A673 (cell line): ENCODE results near the gene APOBEC4.

ENCODE experiments used
- EZH2 ChIP-seq: fragments of 200-600 bp; sonication (generic); IDR thresholded peaks from 2 replicates; pipeline ENCODE4 v1.6.1; 2017; ENCODE audit warnings: borderline replicate concordance, low read depth, mild to moderate bottlenecking, mixed read lengths, antibody characterized with exemption, low read length; ENCODE audit not compliant: poor library complexity, severe bottlenecking
- TF ChIP-seq, protein P1 (sequence below): fragments of 300-800, 200-600 bp; sonication (generic); conservative IDR thresholded peaks from 2 replicates; pipeline ENCODE4 v1.5.1; 2017; ENCODE audit warnings: low read depth, mild to moderate bottlenecking, antibody characterized with exemption, low read length, moderate library complexity, mixed read lengths

DNA sequence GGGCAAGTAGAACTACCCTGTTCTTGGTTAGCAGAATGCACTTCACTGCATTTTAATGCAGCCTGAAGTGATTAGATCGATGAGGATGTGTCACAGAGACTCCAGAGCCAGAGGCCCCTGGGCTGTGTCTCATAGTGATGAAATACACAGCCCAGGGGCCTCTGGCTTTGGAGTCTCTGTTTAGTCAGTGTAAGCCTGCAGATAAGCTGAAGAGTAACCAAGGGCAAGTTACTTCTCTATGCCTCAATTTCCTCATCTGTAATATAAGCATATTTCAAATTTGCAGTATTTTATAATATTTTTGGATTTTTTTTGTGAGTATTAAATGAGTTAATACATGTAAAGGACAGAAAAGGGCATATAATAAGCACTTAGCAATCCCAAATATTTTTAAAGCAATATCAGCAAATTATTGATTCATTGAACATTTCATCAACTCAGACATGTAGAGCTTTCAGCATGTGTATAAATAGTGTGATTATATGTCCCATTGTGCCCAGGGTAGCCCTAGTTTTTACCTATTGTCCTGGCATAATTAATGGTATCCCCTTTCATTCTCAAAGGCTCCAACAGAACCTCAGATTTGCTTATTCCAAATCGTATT, 23.6 kb upstream of the APOBEC4 start:
- TF ChIP-seq EZH2: no peak
- TF ChIP-seq, protein P1, sequence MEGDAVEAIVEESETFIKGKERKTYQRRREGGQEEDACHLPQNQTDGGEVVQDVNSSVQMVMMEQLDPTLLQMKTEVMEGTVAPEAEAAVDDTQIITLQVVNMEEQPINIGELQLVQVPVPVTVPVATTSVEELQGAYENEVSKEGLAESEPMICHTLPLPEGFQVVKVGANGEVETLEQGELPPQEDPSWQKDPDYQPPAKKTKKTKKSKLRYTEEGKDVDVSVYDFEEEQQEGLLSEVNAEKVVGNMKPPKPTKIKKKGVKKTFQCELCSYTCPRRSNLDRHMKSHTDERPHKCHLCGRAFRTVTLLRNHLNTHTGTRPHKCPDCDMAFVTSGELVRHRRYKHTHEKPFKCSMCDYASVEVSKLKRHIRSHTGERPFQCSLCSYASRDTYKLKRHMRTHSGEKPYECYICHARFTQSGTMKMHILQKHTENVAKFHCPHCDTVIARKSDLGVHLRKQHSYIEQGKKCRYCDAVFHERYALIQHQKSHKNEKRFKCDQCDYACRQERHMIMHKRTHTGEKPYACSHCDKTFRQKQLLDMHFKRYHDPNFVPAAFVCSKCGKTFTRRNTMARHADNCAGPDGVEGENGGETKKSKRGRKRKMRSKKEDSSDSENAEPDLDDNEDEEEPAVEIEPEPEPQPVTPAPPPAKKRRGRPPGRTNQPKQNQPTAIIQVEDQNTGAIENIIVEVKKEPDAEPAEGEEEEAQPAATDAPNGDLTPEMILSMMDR: no peak
